GM12892 (cell line): ENCODE results near the gene C5orf15.

Experiments
- POLR2A ChIP-seq: IDR thresholded peaks from 2 replicates; pipeline ENCODE4 v1.6.1; 2011; ENCODE audit warnings: low read depth, low read length, control low read depth
- POLR2AphosphoS5 ChIP-seq: IDR thresholded peaks from 2 replicates; pipeline ENCODE4 v1.6.1; 2011; ENCODE audit warnings: low read depth, low read length, control low read depth

DNA sequence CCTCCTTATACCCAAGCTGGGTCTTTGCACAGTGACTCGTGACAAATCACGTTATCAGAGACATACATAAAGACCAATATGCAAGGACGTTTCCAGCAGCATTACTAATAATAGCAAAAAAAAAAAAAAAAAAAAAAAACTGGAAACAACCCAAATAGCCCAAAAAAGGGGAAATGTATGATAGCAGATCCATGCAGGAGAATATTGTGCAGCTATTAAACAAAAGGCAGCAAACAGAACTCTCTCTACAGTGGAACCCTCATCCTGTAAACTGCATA, 37.7 kb downstream of the C5orf15 start:
- TF ChIP-seq POLR2AphosphoS5 (no peak), POLR2A (no peak)
